B cell (primary cell): ENCODE measurements around the gene GABRB2.

ENCODE experiments used
- EZH2 ChIP-seq: IDR thresholded peaks from 2 replicates; pipeline ENCODE4 v1.6.1; 2012; ENCODE audit warnings: borderline replicate concordance, low read depth, mild to moderate bottlenecking, moderate library complexity, low read length; ENCODE audit not compliant: insufficient read depth, poor library complexity, severe bottlenecking
- TF ChIP-seq, protein P1 (sequence below): fragments of 200-600 bp; IDR thresholded peaks from one replicate; pipeline ENCODE4 v1.8.0; 2022; ENCODE audit warnings: antibody characterized with exemption, mild to moderate bottlenecking

GRCh38 chr5:161530700-161531099 lies 15.8 kb downstream of the GABRB2 start:
- TF ChIP-seq, protein P1, sequence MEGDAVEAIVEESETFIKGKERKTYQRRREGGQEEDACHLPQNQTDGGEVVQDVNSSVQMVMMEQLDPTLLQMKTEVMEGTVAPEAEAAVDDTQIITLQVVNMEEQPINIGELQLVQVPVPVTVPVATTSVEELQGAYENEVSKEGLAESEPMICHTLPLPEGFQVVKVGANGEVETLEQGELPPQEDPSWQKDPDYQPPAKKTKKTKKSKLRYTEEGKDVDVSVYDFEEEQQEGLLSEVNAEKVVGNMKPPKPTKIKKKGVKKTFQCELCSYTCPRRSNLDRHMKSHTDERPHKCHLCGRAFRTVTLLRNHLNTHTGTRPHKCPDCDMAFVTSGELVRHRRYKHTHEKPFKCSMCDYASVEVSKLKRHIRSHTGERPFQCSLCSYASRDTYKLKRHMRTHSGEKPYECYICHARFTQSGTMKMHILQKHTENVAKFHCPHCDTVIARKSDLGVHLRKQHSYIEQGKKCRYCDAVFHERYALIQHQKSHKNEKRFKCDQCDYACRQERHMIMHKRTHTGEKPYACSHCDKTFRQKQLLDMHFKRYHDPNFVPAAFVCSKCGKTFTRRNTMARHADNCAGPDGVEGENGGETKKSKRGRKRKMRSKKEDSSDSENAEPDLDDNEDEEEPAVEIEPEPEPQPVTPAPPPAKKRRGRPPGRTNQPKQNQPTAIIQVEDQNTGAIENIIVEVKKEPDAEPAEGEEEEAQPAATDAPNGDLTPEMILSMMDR: no peak
- no peak for TF ChIP-seq EZH2
